CD8-positive, alpha-beta memory T cell (primary cell): ENCODE measurements around the gene PIK3CB. TPM values are rescaled to one million over a fixed set of nuclear protein-coding genes. Genes with fewer than 3 reads are reported as not detected.
"Not testable (repeated sequence)": the region's sequence is repeated elsewhere in the genome, so short reads cannot be mapped to it uniquely, and the experiment has no call there.

ENCODE experiments used
- CTCF ChIA-PET: fragments of 350-600 bp; sonication (Branson Sonifier 250); formaldehyde crosslinking; loops from one replicate; lab custom pipeline; 2021; ENCODE audit warnings: antibody characterized with exemption; lab: Charles Lee
- POLR2A ChIA-PET: fragments of 350-600 bp; sonication (Branson Sonifier 250); formaldehyde crosslinking; loops from one replicate; lab custom pipeline; 2021; ENCODE audit warnings: antibody characterized with exemption; lab: Charles Lee
- DNase-seq, 5 donors: peaks; one replicate each; pipeline versions ENCODE4 v3.0.0 to v3.0.0-alpha.2; 2020 to 2022; ENCODE audit warnings: mixed read lengths in 1 of 5
- H3K27ac ChIP-seq: one replicate; pipeline ENCODE4 v1.7.0; 2013; ENCODE audit warnings: low read depth, mild to moderate bottlenecking, low read length, moderate library complexity
- H3K27me3 ChIP-seq: 2 replicates; pipeline ENCODE4 v1.7.0; 2013; ENCODE audit warnings: low read length, mild to moderate bottlenecking; ENCODE audit not compliant: insufficient read depth, poor library complexity, severe bottlenecking
- H3K36me3 ChIP-seq: 2 replicates; pipeline ENCODE4 v1.7.0; 2013; ENCODE audit warnings: mild to moderate bottlenecking, low read length, moderate library complexity; ENCODE audit not compliant: insufficient read depth
- H3K4me1 ChIP-seq: 2 replicates; pipeline ENCODE4 v1.7.0; 2013; ENCODE audit warnings: mild to moderate bottlenecking, low read length, moderate library complexity; ENCODE audit not compliant: insufficient read depth
- H3K4me3 ChIP-seq: 2 replicates; pipeline ENCODE4 v1.7.0; 2013; ENCODE audit warnings: mild to moderate bottlenecking, low read length
- H3K9me3 ChIP-seq: 2 replicates; pipeline ENCODE4 v1.7.0; 2013; ENCODE audit warnings: mild to moderate bottlenecking, low read length
- H3K27ac Mint-ChIP-seq, 8 donors: one replicate each; pipeline ENCODE4 v1.8.0; 2020 to 2021; ENCODE audit warnings: mixed read lengths in 8 of 8, mild to moderate bottlenecking in 6 of 8, inconsistent platforms in 3 of 8, moderate library complexity in 3 of 8
- H3K27me3 Mint-ChIP-seq, 2 donors: one replicate each; pipeline ENCODE4 v1.8.0; 2020 to 2021; ENCODE audit warnings: mixed read lengths in 2 of 2, mild to moderate bottlenecking in 1 of 2, moderate library complexity in 1 of 2
- H3K36me3 Mint-ChIP-seq, 3 donors: one replicate each; pipeline ENCODE4 v1.8.0; 2020 to 2021; ENCODE audit warnings: mixed read lengths in 3 of 3, inconsistent platforms in 1 of 3, mild to moderate bottlenecking in 1 of 3
- H3K4me1 Mint-ChIP-seq, 3 donors: one replicate each; pipeline ENCODE4 v1.8.0; 2020 to 2021; ENCODE audit warnings: mixed read lengths in 3 of 3, inconsistent platforms in 1 of 3, mild to moderate bottlenecking in 1 of 3
- H3K4me3 Mint-ChIP-seq, 7 donors: one replicate each; pipeline ENCODE4 v1.8.0; 2020 to 2021; ENCODE audit warnings: mixed read lengths in 7 of 7, mild to moderate bottlenecking in 6 of 7, moderate library complexity in 4 of 7, inconsistent platforms in 2 of 7
- H3K9me3 Mint-ChIP-seq, 5 donors: one replicate each; pipeline ENCODE4 v1.8.0; 2020 to 2022; ENCODE audit warnings: mixed read lengths in 5 of 5, mild to moderate bottlenecking in 3 of 5, moderate library complexity in 2 of 5, inconsistent platforms in 1 of 5
- polyA plus RNA-seq: library from polyadenylated mRNA; unstranded; fragments of 300-500 nt; fragmentation: Illumina TruSeq; gene quantifications from one replicate; pipeline ENCODE4 v1.2.3, GENCODE V29; 2021
- total RNA-seq, 2 experiments: library from RNA; stranded (reverse); gene quantifications; one replicate each; pipeline ENCODE4 v1.2.3, GENCODE V29; 2021

The PIK3CB gene
- total and polyA plus RNA-seq, 3 experiments from 2014 or later: 17.1 to 17.6 (median 17.3) TPM

DNA sequence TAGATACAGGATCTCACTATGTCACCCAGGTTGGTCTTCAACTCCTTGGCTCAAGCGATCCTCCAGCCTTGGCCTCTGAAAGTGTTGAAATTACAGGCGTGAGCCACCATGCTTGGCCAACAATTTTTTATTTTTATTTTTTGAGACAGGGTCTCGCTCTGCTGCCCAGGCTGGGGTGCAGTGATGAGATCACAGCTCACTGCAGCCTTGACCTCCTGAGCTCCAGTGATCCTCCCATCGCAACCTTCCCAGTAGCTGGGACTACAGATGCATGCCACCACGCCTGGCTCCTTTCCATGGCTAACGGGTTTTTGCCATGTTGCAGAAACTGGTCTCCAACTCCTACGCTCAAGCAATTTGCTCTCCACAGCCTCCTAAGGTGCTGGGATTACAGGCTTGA is 20.2 kb upstream of the PIK3CB start:
- no peaks in the 10 kb centered on the region for H3K36me3 ChIP-seq
- H3K4me3 Mint-ChIP-seq: no peak overlapping the region
- H3K4me1 ChIP-seq: no peaks in the 10 kb centered on the region
- H3K9me3 Mint-ChIP-seq: no peaks in the 10 kb centered on the region
- no peaks in the 10 kb centered on the region for H3K27me3 ChIP-seq
- no peak overlapping the region for H3K4me3 ChIP-seq
- DNase-seq: no peak
- no peak overlapping the region for H3K27ac ChIP-seq
- no peaks in the 10 kb centered on the region for H3K9me3 ChIP-seq
- H3K36me3 Mint-ChIP-seq: peaks cover 0 to 2% (median 0%) of the 10 kb centered on the region in 3 donors
- CTCF ChIA-PET: no interaction called here
- POLR2A ChIA-PET: no interaction called here
- peaks cover 2 to 4% of the 10 kb centered on the region in 2 donors for H3K27me3 Mint-ChIP-seq
- no peak overlapping the region for H3K27ac Mint-ChIP-seq
- H3K4me1 Mint-ChIP-seq: no peaks in the 10 kb centered on the region

DNA sequence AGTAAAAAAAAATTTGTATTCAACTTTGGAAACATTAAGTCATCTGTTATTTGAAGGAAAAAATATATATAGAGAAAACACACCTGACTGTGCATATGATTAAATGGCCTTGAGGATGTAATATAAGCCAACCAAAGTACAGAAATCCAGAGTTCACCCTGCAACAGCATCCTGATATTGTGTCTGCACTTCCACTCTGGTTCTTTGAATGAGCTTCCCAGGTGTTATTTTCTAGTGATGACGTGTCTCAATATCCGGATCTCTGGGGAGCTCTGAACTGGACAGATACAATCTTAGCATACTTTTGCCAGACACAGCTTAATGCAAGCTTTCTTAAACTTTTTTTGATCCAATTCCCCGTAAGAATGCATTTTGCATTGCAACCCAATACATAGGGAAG is 19.5 kb upstream of the PIK3CB start:
- Histone ChIP-seq H3K4me1 (no peaks in the 10 kb centered on the region), H3K4me3 (no peak overlapping the region), H3K27ac (no peak overlapping the region), H3K9me3 (no peaks in the 10 kb centered on the region), H3K36me3 (no peaks in the 10 kb centered on the region), H3K27me3 (no peaks in the 10 kb centered on the region)
- no peak overlapping the region for H3K4me3 Mint-ChIP-seq
- no peaks in the 10 kb centered on the region for H3K9me3 Mint-ChIP-seq
- H3K27ac Mint-ChIP-seq: no peak overlapping the region
- ChIA-PET POLR2A (no interaction called here), CTCF (no interaction called here)
- peaks cover 0 to 2% (median 0%) of the 10 kb centered on the region in 3 donors for H3K36me3 Mint-ChIP-seq
- peaks cover 2 to 4% of the 10 kb centered on the region in 2 donors for H3K27me3 Mint-ChIP-seq
- no peak for DNase-seq
- no peaks in the 10 kb centered on the region for H3K4me1 Mint-ChIP-seq

DNA sequence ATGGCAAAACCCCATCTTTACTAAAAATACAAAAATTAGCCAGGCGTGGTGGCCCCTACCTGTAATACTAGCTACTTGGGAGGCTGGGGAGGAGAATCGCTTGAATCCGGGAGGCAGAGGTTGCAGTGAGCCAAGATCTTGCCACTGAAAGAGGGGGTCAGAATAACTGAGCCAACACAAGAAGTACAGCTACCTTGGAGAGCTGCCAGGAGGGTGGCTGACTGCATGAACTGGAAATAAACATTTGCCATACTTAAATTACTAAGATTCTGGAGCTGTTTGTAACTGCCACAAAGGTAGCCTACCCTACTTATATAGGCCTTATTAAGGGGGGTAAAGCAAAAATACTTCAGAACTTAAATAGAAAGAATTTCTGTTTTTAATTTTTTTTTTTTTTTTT is 15.4 kb upstream of the PIK3CB start:
- CTCF ChIA-PET: interaction anchor here (2.4 kb wide), 1 partner anchor 65 kb away, joined by 8 read pairs; no protein-coding TSS in a partner anchor
- Mint-ChIP-seq H3K9me3 (no peaks in the 10 kb centered on the region), H3K27ac (no peak overlapping the region), H3K27me3 (peaks cover under 1 to 2% of the 10 kb centered on the region in 2 donors), H3K36me3 (no peaks in the 10 kb centered on the region), H3K4me1 (no peaks in the 10 kb centered on the region), H3K4me3 (no peak overlapping the region)
- Histone ChIP-seq H3K27me3 (no peaks in the 10 kb centered on the region), H3K4me1 (no peaks in the 10 kb centered on the region), H3K9me3 (no peaks in the 10 kb centered on the region), H3K4me3 (no peak overlapping the region), H3K36me3 (no peaks in the 10 kb centered on the region), H3K27ac (no peak overlapping the region)
- no peak for DNase-seq
- POLR2A ChIA-PET: no interaction called here

DNA sequence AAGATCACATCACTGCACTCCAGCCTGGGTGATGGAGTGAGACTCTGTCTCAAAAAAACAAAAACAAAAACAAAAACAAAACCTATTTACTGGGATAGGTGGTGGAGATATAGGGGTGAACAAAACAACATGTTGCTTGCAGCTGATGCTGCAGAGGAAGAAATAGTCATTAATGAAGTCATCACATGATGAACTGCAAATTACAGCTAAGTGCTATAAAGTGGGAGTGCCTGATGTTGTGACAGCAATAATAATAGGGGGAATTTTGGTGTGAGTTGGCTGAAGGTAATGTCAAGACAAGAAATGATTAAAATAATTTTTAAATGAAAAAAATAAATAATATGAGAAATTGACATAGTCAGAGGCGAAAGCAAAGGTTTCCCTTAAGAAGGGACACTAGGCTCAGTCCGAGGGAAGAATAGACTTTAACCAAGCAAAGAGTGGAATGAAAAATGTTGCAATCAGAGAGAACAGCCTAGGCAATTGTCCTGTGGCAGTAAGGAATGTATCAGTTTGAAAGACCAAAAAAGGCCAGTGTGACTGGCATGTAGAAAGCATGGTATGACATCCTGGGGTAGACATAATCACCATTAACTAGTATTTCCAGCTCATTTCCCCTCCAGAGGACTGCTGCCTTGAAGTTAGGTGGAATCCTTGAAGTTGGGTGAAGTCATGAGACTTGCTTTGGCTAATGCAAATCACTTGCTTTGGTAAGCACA is 14.7 kb upstream of the PIK3CB start:
- POLR2A ChIA-PET: no interaction called here
- Histone ChIP-seq H3K4me3 (no peak overlapping the region), H3K4me1 (no peaks in the 10 kb centered on the region), H3K27ac (no peak overlapping the region), H3K9me3 (no peaks in the 10 kb centered on the region), H3K27me3 (no peaks in the 10 kb centered on the region), H3K36me3 (no peaks in the 10 kb centered on the region)
- Mint-ChIP-seq H3K9me3 (no peaks in the 10 kb centered on the region), H3K4me3 (no peak overlapping the region), H3K36me3 (no peaks in the 10 kb centered on the region), H3K4me1 (no peaks in the 10 kb centered on the region), H3K27ac (no peak overlapping the region), H3K27me3 (peaks cover 0 to 2% of the 10 kb centered on the region in 2 donors)
- CTCF ChIA-PET: interaction anchor here (2.4 kb wide), 1 partner anchor 66 kb away, joined by 8 read pairs; no protein-coding TSS in a partner anchor
- DNase-seq: no peak

DNA sequence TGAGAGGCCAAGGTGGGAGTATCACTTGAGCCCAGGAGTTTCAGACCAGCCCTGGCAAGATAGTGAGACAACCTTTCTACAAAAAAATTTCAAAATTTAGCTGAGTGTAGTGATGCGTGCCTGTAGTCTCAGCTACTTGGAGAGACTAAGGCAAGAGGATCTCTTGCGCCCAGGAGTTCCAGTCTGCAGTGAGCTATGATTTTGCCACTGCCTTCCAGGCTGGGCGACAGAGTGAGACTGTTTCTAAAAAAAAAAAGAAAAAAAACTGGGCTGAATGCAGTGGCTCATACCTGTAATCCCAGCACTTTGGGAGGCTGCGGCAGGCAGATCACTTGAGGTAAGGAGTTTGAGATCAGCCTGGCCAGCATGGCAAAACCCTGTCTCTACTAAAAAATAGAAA is 14.0 kb upstream of the PIK3CB start:
- CTCF ChIA-PET: interaction anchor here (2.4 kb wide), 1 partner anchor 67 kb away, joined by 8 read pairs; no protein-coding TSS in a partner anchor
- Mint-ChIP-seq H3K4me3 (no peak overlapping the region), H3K4me1 (no peaks in the 10 kb centered on the region)

DNA sequence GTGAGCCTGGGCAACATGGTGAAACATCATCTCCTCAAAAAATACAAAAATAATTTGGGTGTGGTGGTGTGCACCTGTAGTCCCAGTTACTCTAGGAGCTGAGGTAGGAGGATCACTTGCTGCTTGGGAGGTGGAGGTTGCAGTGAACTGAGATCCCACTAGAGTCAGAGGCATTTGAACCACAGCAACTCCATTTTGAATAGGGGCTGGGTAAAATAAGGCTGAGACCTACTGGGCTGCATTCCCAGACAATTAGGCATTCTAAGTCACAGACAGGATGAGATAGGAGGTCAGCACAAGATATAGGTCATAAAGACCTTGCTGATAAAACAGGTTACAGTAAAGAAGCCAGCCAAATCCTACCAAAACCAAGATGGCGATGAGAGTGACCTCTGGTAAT is 12.1 kb upstream of the PIK3CB start:
- H3K36me3 ChIP-seq, H3K4me1 ChIP-seq, H3K4me3 ChIP-seq, H3K9me3 ChIP-seq, H3K27me3 ChIP-seq, H3K27me3 Mint-ChIP-seq, POLR2A ChIA-PET, DNase-seq, H3K27ac ChIP-seq, H3K4me1 Mint-ChIP-seq, H3K36me3 Mint-ChIP-seq, H3K9me3 Mint-ChIP-seq: not testable (repeated sequence)
- CTCF ChIA-PET: interaction anchor here (1.7 kb wide), 1 partner anchor 69 kb away, joined by 5 read pairs; no protein-coding TSS in a partner anchor
- Mint-ChIP-seq H3K4me3 (peak overlapping the region in 1 of 7 donors; percentile 65), H3K27ac (peak overlapping the region in 1 of 8 donors; percentile 74)

More for the DNA sequence above, 14.0 kb upstream of the PIK3CB start:
- POLR2A ChIA-PET: interaction anchor here (0.6 kb wide), 1 partner anchor 30 kb away, joined by 3 read pairs; no protein-coding TSS in a partner anchor
- Histone ChIP-seq H3K4me1 (no peaks in the 10 kb centered on the region), H3K27ac (no peak overlapping the region), H3K9me3 (no peaks in the 10 kb centered on the region), H3K36me3 (no peaks in the 10 kb centered on the region), H3K4me3 (no peak overlapping the region), H3K27me3 (no peaks in the 10 kb centered on the region)
- Mint-ChIP-seq H3K9me3 (no peaks in the 10 kb centered on the region), H3K27ac (no peak overlapping the region), H3K36me3 (no peaks in the 10 kb centered on the region), H3K27me3 (peaks cover 0 to 2% of the 10 kb centered on the region in 2 donors)
- no peak for DNase-seq

DNA sequence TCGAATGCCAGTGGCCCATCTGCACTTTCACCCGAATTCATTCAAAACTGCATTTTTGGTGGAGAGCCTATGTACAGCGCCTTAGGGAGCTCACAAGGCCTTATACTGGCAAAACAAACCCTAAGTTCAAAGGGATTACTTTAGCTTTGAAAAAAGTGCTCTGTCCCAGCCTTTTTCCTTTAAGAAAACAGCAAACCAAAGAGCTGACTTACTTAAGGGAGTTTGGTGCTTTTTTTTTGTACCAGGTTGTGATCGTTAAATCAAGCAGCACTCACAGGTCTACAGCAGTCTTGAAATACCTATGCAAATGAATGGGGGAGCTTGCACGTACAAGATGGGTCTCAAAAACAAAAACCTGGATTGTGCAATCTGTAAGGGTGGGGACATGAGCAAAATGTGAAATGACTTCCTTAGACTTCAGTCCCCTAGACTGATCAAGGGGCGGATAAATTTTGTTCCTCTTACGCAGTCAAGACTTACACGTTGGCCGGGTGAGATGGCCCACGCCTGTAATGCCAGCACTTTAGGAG is 11.6 kb upstream of the PIK3CB start:
- ChIA-PET CTCF (interaction anchor here (1.7 kb wide), 1 partner anchor 70 kb away, joined by 5 read pairs; no protein-coding TSS in a partner anchor), POLR2A (no interaction called here)
- Histone ChIP-seq H3K4me3 (no peak overlapping the region), H3K9me3 (no peaks in the 10 kb centered on the region), H3K36me3 (no peaks in the 10 kb centered on the region), H3K27me3 (no peaks in the 10 kb centered on the region), H3K4me1 (no peaks in the 10 kb centered on the region), H3K27ac (no peak overlapping the region)
- H3K4me1 Mint-ChIP-seq: no peaks in the 10 kb centered on the region
- H3K27me3 Mint-ChIP-seq: peaks cover 0 to 2% of the 10 kb centered on the region in 2 donors
- no peak overlapping the region for H3K4me3 Mint-ChIP-seq
- no peaks in the 10 kb centered on the region for H3K9me3 Mint-ChIP-seq
- H3K27ac Mint-ChIP-seq: no peak overlapping the region
- no peaks in the 10 kb centered on the region for H3K36me3 Mint-ChIP-seq
- no peak for DNase-seq

DNA sequence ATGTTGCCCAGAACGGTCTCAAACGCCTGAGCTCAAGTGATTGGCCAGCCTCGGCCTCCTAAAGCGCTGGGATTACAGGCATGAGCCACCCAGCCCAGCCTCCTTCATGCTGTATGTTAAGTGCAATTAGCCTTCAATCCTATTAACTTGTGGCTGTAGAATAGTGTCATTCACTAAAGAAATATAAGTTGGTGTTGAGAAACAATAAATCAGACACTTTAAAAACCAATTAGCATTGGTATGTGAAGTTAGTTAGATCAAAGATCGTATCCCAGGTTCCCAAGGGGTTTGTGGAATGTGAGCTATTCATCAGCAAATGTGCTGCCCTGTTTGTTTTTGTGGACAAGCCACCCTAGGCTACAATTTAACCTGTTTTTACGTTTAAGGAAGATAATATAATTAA is 11.0 kb upstream of the PIK3CB start:
- H3K9me3 ChIP-seq: no peaks in the 10 kb centered on the region
- ChIA-PET POLR2A (no interaction called here), CTCF (interaction anchor here (1.7 kb wide), 1 partner anchor 70 kb away, joined by 5 read pairs; no protein-coding TSS in a partner anchor)
- no peak overlapping the region for H3K4me3 Mint-ChIP-seq
- no peaks in the 10 kb centered on the region for H3K4me1 Mint-ChIP-seq
- no peaks in the 10 kb centered on the region for H3K36me3 Mint-ChIP-seq
- H3K36me3 ChIP-seq: no peaks in the 10 kb centered on the region
- H3K27ac Mint-ChIP-seq: no peak overlapping the region
- H3K27me3 ChIP-seq: no peaks in the 10 kb centered on the region
- H3K4me1 ChIP-seq: no peaks in the 10 kb centered on the region
- H3K9me3 Mint-ChIP-seq: no peaks in the 10 kb centered on the region
- DNase-seq: no peak
- no peak overlapping the region for H3K4me3 ChIP-seq
- no peaks in the 10 kb centered on the region for H3K27me3 Mint-ChIP-seq
- no peak overlapping the region for H3K27ac ChIP-seq
